Measurements from ENCODE around the gene MFSD11.
A peak's percentile ranks its signal among the peaks of the same experiment; 100 is the strongest.
"Not testable (repeated sequence)": the region's sequence is repeated elsewhere in the genome, so short reads cannot be mapped to it uniquely, and the experiment has no call there.

The MFSD11 gene

GRCh38 chr17:76797241-76797840, 59.4 kb downstream of the MFSD11 start:
- DNase-seq (ENCODE audit: low read depth, low spot score) = no peak

- DNase-seq (ENCODE audit: low read depth, low spot score) = no peak
Measured at GRCh38 chr17:76801706-76802105, 63.8 kb downstream of the MFSD11 start.

GRCh38 chr17:76805319-76805718, 67.4 kb downstream of the MFSD11 start:
- DNase-seq (ENCODE audit: low read depth, low spot score) = no peak

GRCh38 chr17:76806151-76806550, 68.2 kb downstream of the MFSD11 start:
- not testable (repeated sequence) for DNase-seq (ENCODE audit: low read depth, low spot score)

- DNase-seq (ENCODE audit: low read depth, low spot score) = not testable (repeated sequence)
Measured at GRCh38 chr17:76806767-76807166, 68.8 kb downstream of the MFSD11 start.

- DNase-seq (ENCODE audit: low read depth, low spot score) = no peak
Measured at GRCh38 chr17:76808326-76808725, 70.4 kb downstream of the MFSD11 start.

- DNase-seq (ENCODE audit: low read depth, low spot score) = no peak
Measured at GRCh38 chr17:76810956-76811355, 73.0 kb downstream of the MFSD11 start.

GRCh38 chr17:76811834-76812233, 73.9 kb downstream of the MFSD11 start:
- no peak for DNase-seq (ENCODE audit: low read depth, low spot score)

- no peak for DNase-seq (ENCODE audit: low read depth, low spot score)
Measured at GRCh38 chr17:76812263-76812662, 74.3 kb downstream of the MFSD11 start.

GRCh38 chr17:76812968-76813367, 75.0 kb downstream of the MFSD11 start:
- no peak for DNase-seq (ENCODE audit: low read depth, low spot score)

GRCh38 chr17:76815907-76816589, 78.1 kb downstream of the MFSD11 start:
- DNase-seq (ENCODE audit: low read depth, low spot score) = not testable (repeated sequence)

- DNase-seq (ENCODE audit: low read depth, low spot score) = peak; percentile 21
Measured at GRCh38 chr17:76816590-76817135, 78.7 kb downstream of the MFSD11 start.

GRCh38 chr17:76820039-76820438, 82.1 kb downstream of the MFSD11 start:
- DNase-seq (ENCODE audit: low read depth, low spot score) = no peak

- no peak for DNase-seq (ENCODE audit: low read depth, low spot score)
Measured at GRCh38 chr17:76820561-76820960, 82.6 kb downstream of the MFSD11 start.

- no peak for DNase-seq (ENCODE audit: low read depth, low spot score)
Measured at GRCh38 chr17:76822184-76822778, 84.4 kb downstream of the MFSD11 start.

GRCh38 chr17:76824093-76824492, 86.2 kb downstream of the MFSD11 start:
- DNase-seq (ENCODE audit: low read depth, low spot score) = no peak

GRCh38 chr17:76826330-76827068, 88.6 kb downstream of the MFSD11 start:
- DNase-seq (ENCODE audit: low read depth, low spot score) = no peak

- no peak for DNase-seq (ENCODE audit: low read depth, low spot score)
Measured at GRCh38 chr17:76827736-76828135, 89.8 kb downstream of the MFSD11 start.

Data from smooth muscle cell of the brain vasculature (primary cell).